ENCODE measurements around the gene ADCYAP1. TPM values are rescaled to one million over a fixed set of nuclear protein-coding genes. Genes with fewer than 3 reads are reported as not detected.

ADCYAP1 gene
- total and polyA plus RNA-seq, 2 experiments from 2014 or later: not detected

- Histone ChIP-seq H3K4me1 (ENCODE audit: low read depth) (no peaks in the 10 kb centered on the region), H3K9me3 (ENCODE audit: low read depth) (no peaks in the 10 kb centered on the region), H3K36me3 (no peaks in the 10 kb centered on the region), H3K4me3 (no peak overlapping the region), H3K27me3 (no peaks in the 10 kb centered on the region), H3K27ac (no peak overlapping the region)
- DNase-seq (ENCODE audit: low read depth in 1 of 2, low spot score in 1 of 2): no peak
- no peak for TF ChIP-seq CTCF (IDR thresholded peaks at IDR 0.05; ENCODE audit: low read depth, low read length)
Measured at GRCh38 chr18:955384-956066, 50.9 kb downstream of the ADCYAP1 start.

GRCh38 chr18:957829-958228, 53.2 kb downstream of the ADCYAP1 start:
- no peaks in the 10 kb centered on the region for H3K9me3 ChIP-seq (ENCODE audit: low read depth)
- DNase-seq (ENCODE audit: low read depth in 1 of 2, low spot score in 1 of 2): peak in 1 of 2 donors; percentile 5
- H3K27ac ChIP-seq: no peak overlapping the region
- no peak overlapping the region for H3K4me3 ChIP-seq
- TF ChIP-seq CTCF (IDR thresholded peaks at IDR 0.05; ENCODE audit: low read depth, low read length): no peak
- no peaks in the 10 kb centered on the region for H3K36me3 ChIP-seq
- no peaks in the 10 kb centered on the region for H3K27me3 ChIP-seq
- no peaks in the 10 kb centered on the region for H3K4me1 ChIP-seq (ENCODE audit: low read depth)

GRCh38 chr18:959854-960253, 55.2 kb downstream of the ADCYAP1 start:
- no peak for TF ChIP-seq CTCF (IDR thresholded peaks at IDR 0.05; ENCODE audit: low read depth, low read length)
- no peaks in the 10 kb centered on the region for H3K27me3 ChIP-seq
- H3K4me1 ChIP-seq (ENCODE audit: low read depth): no peaks in the 10 kb centered on the region
- no peak overlapping the region for H3K4me3 ChIP-seq
- no peaks in the 10 kb centered on the region for H3K36me3 ChIP-seq
- H3K27ac ChIP-seq: no peak overlapping the region
- peak in 1 of 2 donors; percentile 22 for DNase-seq (ENCODE audit: low read depth in 1 of 2, low spot score in 1 of 2)
- no peaks in the 10 kb centered on the region for H3K9me3 ChIP-seq (ENCODE audit: low read depth)

Other genes starting within 250 kb of the ADCYAP1 start
- gene TYMS, start 247.2 kb upstream of the ADCYAP1 start, total RNA-seq: 55.5 and 86.5 TPM in 2 replicates
- 177 and 231 TPM in 2 replicates for gene TYMS, start 247.2 kb upstream of the ADCYAP1 start, polyA plus RNA-seq
- gene ENOSF1, start 192.2 kb upstream of the ADCYAP1 start, total RNA-seq: 35.2 and 66.7 TPM in 2 replicates
- gene ENOSF1, start 192.2 kb upstream of the ADCYAP1 start, polyA plus RNA-seq: 72.0 and 72.9 TPM in 2 replicates
- 96.0 and 124 TPM in 2 replicates for gene YES1, start 92.6 kb upstream of the ADCYAP1 start, total RNA-seq
- 18.5 and 20.6 TPM in 2 replicates for gene YES1, start 92.6 kb upstream of the ADCYAP1 start, polyA plus RNA-seq